ENCODE results near the gene EMX2. TPM values are rescaled to one million over a fixed set of nuclear protein-coding genes. Genes with fewer than 3 reads are reported as not detected.

Gene EMX2
- total RNA-seq, 2 donors from 2014 or later, result 0.05 to 1.5 TPM

GRCh38 chr10:117591043-117591442 is 48.5 kb downstream of the EMX2 start:
- TF ChIP-seq POLR2AphosphoS5 (IDR thresholded peaks at IDR 0.05), result no peak
- TF ChIP-seq, protein P1, sequence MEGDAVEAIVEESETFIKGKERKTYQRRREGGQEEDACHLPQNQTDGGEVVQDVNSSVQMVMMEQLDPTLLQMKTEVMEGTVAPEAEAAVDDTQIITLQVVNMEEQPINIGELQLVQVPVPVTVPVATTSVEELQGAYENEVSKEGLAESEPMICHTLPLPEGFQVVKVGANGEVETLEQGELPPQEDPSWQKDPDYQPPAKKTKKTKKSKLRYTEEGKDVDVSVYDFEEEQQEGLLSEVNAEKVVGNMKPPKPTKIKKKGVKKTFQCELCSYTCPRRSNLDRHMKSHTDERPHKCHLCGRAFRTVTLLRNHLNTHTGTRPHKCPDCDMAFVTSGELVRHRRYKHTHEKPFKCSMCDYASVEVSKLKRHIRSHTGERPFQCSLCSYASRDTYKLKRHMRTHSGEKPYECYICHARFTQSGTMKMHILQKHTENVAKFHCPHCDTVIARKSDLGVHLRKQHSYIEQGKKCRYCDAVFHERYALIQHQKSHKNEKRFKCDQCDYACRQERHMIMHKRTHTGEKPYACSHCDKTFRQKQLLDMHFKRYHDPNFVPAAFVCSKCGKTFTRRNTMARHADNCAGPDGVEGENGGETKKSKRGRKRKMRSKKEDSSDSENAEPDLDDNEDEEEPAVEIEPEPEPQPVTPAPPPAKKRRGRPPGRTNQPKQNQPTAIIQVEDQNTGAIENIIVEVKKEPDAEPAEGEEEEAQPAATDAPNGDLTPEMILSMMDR (IDR thresholded peaks at IDR 0.05), result no peak
- TF ChIP-seq POLR2A (IDR thresholded peaks at IDR 0.05), result no peak
- H3K4me1 ChIP-seq (replicated peaks), result no peaks in the 10 kb centered on the region
- H3K27ac ChIP-seq, result no peak overlapping the region
- no peak overlapping the region for H3K4me3 ChIP-seq
- WGBS, result 94% methylated on average over 4 of the region's 4 CpGs
- intact Hi-C loops (cut with DNase I), result no loop called here
- no peaks in the 10 kb centered on the region for H3K9me3 ChIP-seq
- no peak for DNase-seq (ENCODE audit: low spot score)
- H3K36me3 ChIP-seq, result no peaks in the 10 kb centered on the region
- H3K27me3 ChIP-seq (replicated peaks; ENCODE audit: insufficient read depth), result no peaks in the 10 kb centered on the region

- TF ChIP-seq, protein P1 (IDR thresholded peaks at IDR 0.05), result no peak
- no peak for TF ChIP-seq POLR2AphosphoS5 (IDR thresholded peaks at IDR 0.05)
- TF ChIP-seq POLR2A (IDR thresholded peaks at IDR 0.05), result no peak
- no peak for DNase-seq (ENCODE audit: low spot score)
- no peak overlapping the region for H3K27ac ChIP-seq
- no peaks in the 10 kb centered on the region for H3K9me3 ChIP-seq
- WGBS, result 59% methylated on average over 5 of the region's 5 CpGs
- intact Hi-C loops (cut with DNase I), result no loop called here
- no peaks in the 10 kb centered on the region for H3K4me1 ChIP-seq (replicated peaks)
- H3K36me3 ChIP-seq, result no peaks in the 10 kb centered on the region
- H3K27me3 ChIP-seq (replicated peaks; ENCODE audit: insufficient read depth), result no peaks in the 10 kb centered on the region
- H3K4me3 ChIP-seq, result no peak overlapping the region
Measured at GRCh38 chr10:117594722-117595121, 52.2 kb downstream of the EMX2 start.

DNA sequence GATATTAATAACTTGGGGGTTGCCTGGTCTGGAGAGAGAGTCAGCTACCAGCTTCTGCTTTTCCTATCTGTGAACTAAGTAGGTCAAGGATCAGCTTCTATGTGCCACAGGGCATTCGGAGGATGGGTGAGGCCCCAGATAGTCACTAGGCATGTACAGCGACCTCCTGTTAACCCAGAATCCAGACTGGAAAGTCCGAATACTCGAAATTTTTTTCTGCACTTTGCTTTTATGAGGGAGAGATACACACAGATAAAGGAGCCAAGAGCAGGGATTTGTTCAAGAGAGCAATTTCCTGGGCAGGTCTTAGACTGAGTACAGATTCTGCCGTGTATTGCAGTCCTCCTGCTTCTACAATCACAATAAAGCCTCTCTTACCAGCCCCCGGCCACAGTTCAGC is 54.2 kb downstream of the EMX2 start:
- TF ChIP-seq POLR2A (IDR thresholded peaks at IDR 0.05), result no peak
- TF ChIP-seq, protein P1 (IDR thresholded peaks at IDR 0.05), result no peak
- no peak for TF ChIP-seq POLR2AphosphoS5 (IDR thresholded peaks at IDR 0.05)
- intact Hi-C loops (cut with DNase I), result no loop called here

DNA sequence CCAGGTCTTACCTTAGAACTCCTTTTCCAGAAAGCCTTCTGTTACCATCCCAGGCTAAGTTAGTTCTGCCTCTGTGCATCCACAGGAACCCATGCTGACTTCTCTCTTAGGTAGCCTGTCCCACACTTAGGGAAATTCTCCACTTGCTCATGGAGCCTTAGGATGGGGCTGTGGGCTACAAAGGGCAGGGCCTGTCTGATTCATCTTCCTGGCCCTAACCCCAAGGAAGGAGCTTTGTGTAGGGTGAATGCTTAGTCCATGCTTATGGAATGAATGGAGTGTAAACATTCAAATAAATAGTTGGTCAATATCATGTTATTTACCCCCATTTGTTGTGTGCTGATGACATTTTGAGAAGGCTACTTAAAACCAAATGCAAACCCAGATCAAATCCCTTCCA is 54.7 kb downstream of the EMX2 start:
- no peak for TF ChIP-seq POLR2A (IDR thresholded peaks at IDR 0.05)
- TF ChIP-seq POLR2AphosphoS5 (IDR thresholded peaks at IDR 0.05), result no peak
- TF ChIP-seq, protein P1 (IDR thresholded peaks at IDR 0.05), result no peak
- DNase-seq (ENCODE audit: low spot score), result no peak
- Histone ChIP-seq H3K9me3 (no peaks in the 10 kb centered on the region), H3K27ac (no peak overlapping the region), H3K27me3 (replicated peaks; ENCODE audit: insufficient read depth) (no peaks in the 10 kb centered on the region), H3K4me1 (replicated peaks) (no peaks in the 10 kb centered on the region), H3K36me3 (no peaks in the 10 kb centered on the region), H3K4me3 (no peak overlapping the region)
- intact Hi-C loops (cut with DNase I), result no loop called here

More for the DNA sequence above, 54.2 kb downstream of the EMX2 start:
- H3K27ac ChIP-seq, result no peak overlapping the region
- no peaks in the 10 kb centered on the region for H3K36me3 ChIP-seq
- H3K4me3 ChIP-seq, result no peak overlapping the region
- no peaks in the 10 kb centered on the region for H3K9me3 ChIP-seq
- H3K4me1 ChIP-seq (replicated peaks), result no peaks in the 10 kb centered on the region
- 17% methylated on average over 6 of the region's 6 CpGs for WGBS
- no peak for DNase-seq (ENCODE audit: low spot score)
- H3K27me3 ChIP-seq (replicated peaks; ENCODE audit: insufficient read depth), result no peaks in the 10 kb centered on the region

Other genes starting within 250 kb of the EMX2 start
- gene PDZD8, start 167.3 kb upstream of the EMX2 start, total RNA-seq, result 10 to 100 TPM; 22.7 to 38.7 TPM

Measured in prostate gland (tissue), 2 donors.